Measurements from ENCODE around the gene ADCY1. TPM values are rescaled to one million over a fixed set of nuclear protein-coding genes. Genes with fewer than 3 reads are reported as not detected.

ADCY1 gene
- total and polyA plus RNA-seq, 2 donors (not counting 3 experiments of a cell fraction or from before 2014, with no cell fraction given): 0.52 to 1.6 TPM

- FAIRE-seq (no peak), DNase-seq (ENCODE audit: low read depth, low spot score) (no peak)
- no TSS peak for BruUV-seq (replicated peaks)
- H3K79me2 ChIP-seq (ENCODE audit: control insufficient read depth, insufficient read depth, low read length): no peaks in the 10 kb centered on the region
- no peak overlapping the region for H3K4me3 ChIP-seq (replicated peaks in 1 of 3; ENCODE audit: insufficient read depth in 1 of 3, low read depth in 1 of 3, low read length in 3 of 3)
- H3K9ac ChIP-seq (replicated peaks; ENCODE audit: extremely low read depth, insufficient read depth, low read length): no peak overlapping the region
- H4K20me1 ChIP-seq (replicated peaks; ENCODE audit: control insufficient read depth, extremely low read depth, insufficient read depth, low read length): no peaks in the 10 kb centered on the region
- ChIA-PET POLR2A (no interaction called here), CTCF (no interaction called here)
- intact Hi-C loops (cut with micrococcal nuclease): no loop called here
- H2AFZ ChIP-seq (ENCODE audit: low read depth, low read length): no peak overlapping the region
- no peaks in the 10 kb centered on the region for H3K4me1 ChIP-seq (ENCODE audit: control insufficient read depth, extremely low read depth, insufficient read depth, low read length)
- H3K9me3 ChIP-seq (replicated peaks; ENCODE audit: control insufficient read depth, insufficient read depth, low read length): no peaks in the 10 kb centered on the region
- H3K4me2 ChIP-seq (ENCODE audit: insufficient read depth, low read length): no peak overlapping the region
- H3K9me1 ChIP-seq (replicated peaks; ENCODE audit: control insufficient read depth, extremely low read depth, insufficient read depth, low read length): no peaks in the 10 kb centered on the region
- TF ChIP-seq POLR2AphosphoS5 (IDR thresholded peaks at IDR 0.05; ENCODE audit: insufficient read depth, low read depth, low read length) (no peak), POLR2A (IDR thresholded peaks at IDR 0.05; ENCODE audit: low read depth, low read length) (no peak), EZH2 (IDR thresholded peaks at IDR 0.05; ENCODE audit: borderline replicate concordance, low read depth, low read length, severe bottlenecking) (no peak), GATA2 (IDR thresholded peaks at IDR 0.05; ENCODE audit: insufficient read depth, insufficient read length, low read depth, low read length) (no peak), JUN (IDR thresholded peaks at IDR 0.05; ENCODE audit: borderline replicate concordance, insufficient read depth, insufficient read length, low read depth) (no peak), MYC (IDR thresholded peaks at IDR 0.05; ENCODE audit: low read depth, low read length) (no peak), FOS (IDR thresholded peaks at IDR 0.05; ENCODE audit: borderline replicate concordance, insufficient read depth, low read length) (no peak), MAX (IDR thresholded peaks at IDR 0.05; ENCODE audit: insufficient read depth, insufficient read length) (no peak)
- dilution Hi-C loops (cut with MboI; ENCODE audit: extremely low pct_ligation_motif_present, low sequenced_read_pairs): no loop called here
- H3K27ac ChIP-seq (ENCODE audit: insufficient read depth, low read depth, low read length): no peak overlapping the region
- no peaks in the 10 kb centered on the region for H3K36me3 ChIP-seq (ENCODE audit: control insufficient read depth in 2 of 2, extremely low read depth in 1 of 2, insufficient read depth in 2 of 2, low read length in 2 of 2)
- no peaks in the 10 kb centered on the region for H3K27me3 ChIP-seq (ENCODE audit: control insufficient read depth in 2 of 2, insufficient read depth in 2 of 2, low read length in 2 of 2)
These were observed 70.1 kb downstream of the ADCY1 start for GRCh38 chr7:45644237-45644636.

Data from endothelial cell of umbilical vein (primary cell).